GM21367 (cell line): ENCODE results near the gene GPR137C.

Experiments
- ATAC-seq: cut with Tn5 transposase; IDR thresholded peaks from one replicate; pipeline ENCODE4 v1.9.1; 2021; ENCODE audit not compliant: unreplicated experiment

Gene GPR137C

GRCh38 chr14:52552063-52552988 lies at the start of gene GPR137C, which contains the start of gene TXNDC16:
Gene GPR137C (plus strand): TSS chr14:52552836. CDS start chr14:52553148, 312 bp downstream.
Gene TXNDC16 (minus strand): TSS chr14:52552505. CDS start chr14:52543557, 8,948 bp downstream.
- ATAC-seq = peak; percentile 94

GRCh38 chr14:52513249-52513648 lies 39.4 kb upstream of the GPR137C start:
- ATAC-seq = no peak

- no peak for ATAC-seq
Measured at GRCh38 chr14:52514046-52514811, 38.4 kb upstream of the GPR137C start.

GRCh38 chr14:52522033-52522432 lies 30.6 kb upstream of the GPR137C start:
- no peak for ATAC-seq

- ATAC-seq = no peak
Measured at GRCh38 chr14:52522581-52523345, 29.9 kb upstream of the GPR137C start.

- ATAC-seq = no peak
Measured at GRCh38 chr14:52527052-52527451, 25.6 kb upstream of the GPR137C start.

- ATAC-seq = no peak
Measured at GRCh38 chr14:52531481-52531880, 21.2 kb upstream of the GPR137C start.

- no peak for ATAC-seq
Measured at GRCh38 chr14:52536269-52536668, 16.4 kb upstream of the GPR137C start.

- no peak for ATAC-seq
Measured at GRCh38 chr14:52538623-52539022, 14.0 kb upstream of the GPR137C start.

GRCh38 chr14:52545584-52546317 lies 6.9 kb upstream of the GPR137C start:
- ATAC-seq = no peak

- no peak for ATAC-seq
Measured at GRCh38 chr14:52546318-52546670, 6.3 kb upstream of the GPR137C start.

- no peak for ATAC-seq
Measured at GRCh38 chr14:52547027-52547426, 5.6 kb upstream of the GPR137C start.

- no peak for ATAC-seq
Measured at GRCh38 chr14:52547526-52547925, 5.1 kb upstream of the GPR137C start.

GRCh38 chr14:52550661-52551060 lies 2.0 kb upstream of the GPR137C start:
- ATAC-seq = no peak

GRCh38 chr14:52551205-52551604 lies 1.4 kb upstream of the GPR137C start:
- ATAC-seq = no peak

GRCh38 chr14:52551696-52552062 lies 957 bp upstream of the GPR137C start:
- ATAC-seq = no peak

GRCh38 chr14:52553002-52553670 lies 500 bp downstream of the GPR137C start:
- peak; percentile 18 for ATAC-seq

GRCh38 chr14:52553671-52554575 lies 1.3 kb downstream of the GPR137C start:
- ATAC-seq = no peak

GRCh38 chr14:52558688-52559087 lies 6.1 kb downstream of the GPR137C start:
- ATAC-seq = no peak
